Ishikawa (cell line): ENCODE data around the gene SYCE1L.

Source experiments
- CREB1 ChIP-seq: IDR thresholded peaks from 2 replicates; pipeline ENCODE4 v1.6.1; 2012; ENCODE audit warnings: low read depth
- EP300 ChIP-seq: IDR thresholded peaks from 2 replicates; pipeline ENCODE4 v1.6.1; 2012; ENCODE audit warnings: borderline replicate concordance

DNA sequence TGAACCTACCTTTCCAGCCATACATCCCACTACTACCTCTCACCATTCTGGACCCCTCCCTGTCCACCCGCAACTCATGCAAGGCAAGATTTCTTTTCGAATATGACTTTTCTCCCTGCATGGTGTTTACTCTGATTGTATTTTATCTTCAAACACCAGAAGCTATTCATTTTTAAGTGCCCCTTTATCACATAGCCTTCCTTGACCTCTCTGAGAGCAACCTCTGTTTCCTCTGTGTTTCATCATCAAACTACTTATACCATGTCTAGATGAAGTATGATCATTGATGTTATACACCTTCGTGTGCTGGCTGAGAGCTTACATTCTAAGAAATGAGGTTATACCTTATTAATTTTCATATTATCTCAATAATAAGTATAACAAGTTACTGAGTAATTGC, 31.8 kb downstream of the SYCE1L start:
- TF ChIP-seq CREB1 (no peak), EP300 (no peak)
